Testis (tissue), 2 donors: Measurements from ENCODE around the gene ANKRD33B.

Experiments used
- POLR2A ChIP-seq: fragments of 450-650 bp; IDR thresholded peaks from one replicate; pipeline ENCODE4 v1.6.1; 2017; ENCODE audit warnings: antibody characterized with exemption, mild to moderate bottlenecking, moderate library complexity
- TF ChIP-seq, protein P1 (sequence below), 3 experiments: fragments of 450-650 bp in 2 of 3; fragments of 200-600 bp in 1 of 3; sonication (generic) in 1 of 3; IDR thresholded peaks; one replicate each; pipeline ENCODE4 v1.5.1; 2016 to 2019; ENCODE audit warnings: antibody characterized with exemption in 3 of 3, mild to moderate bottlenecking in 2 of 3, moderate library complexity in 1 of 3

DNA sequence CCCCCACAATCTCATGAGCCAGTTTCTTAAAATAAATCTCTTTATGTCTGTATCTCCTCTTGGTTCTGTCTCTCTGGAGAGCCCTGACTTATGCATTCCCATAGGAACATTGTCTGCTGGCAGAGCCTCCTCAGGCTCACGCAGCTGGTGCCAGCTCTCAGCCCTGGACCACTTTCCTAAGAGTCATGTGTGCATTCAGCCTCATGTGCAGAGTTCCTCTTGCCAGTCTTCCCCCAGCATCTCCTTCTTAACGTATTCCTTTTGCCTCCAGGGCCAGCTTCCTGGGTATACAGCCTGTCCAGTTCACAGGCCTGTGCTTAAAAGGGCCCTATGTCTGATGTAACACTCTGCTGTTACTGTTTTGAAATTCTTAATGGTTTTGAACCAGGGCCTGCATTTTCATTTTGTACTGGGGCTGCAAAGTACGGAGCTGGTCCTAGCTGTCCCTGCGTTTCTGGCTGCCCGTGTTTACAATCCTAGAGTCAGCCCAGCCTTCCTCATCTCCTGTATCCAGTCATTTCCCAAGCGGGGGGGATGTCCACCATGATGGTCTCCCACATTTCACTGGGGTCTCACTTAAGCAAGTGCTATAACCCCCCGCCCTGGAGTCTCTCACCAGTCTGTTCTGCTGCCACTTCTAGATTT lies 18.1 kb downstream of the ANKRD33B start:
- TF ChIP-seq, protein P1, sequence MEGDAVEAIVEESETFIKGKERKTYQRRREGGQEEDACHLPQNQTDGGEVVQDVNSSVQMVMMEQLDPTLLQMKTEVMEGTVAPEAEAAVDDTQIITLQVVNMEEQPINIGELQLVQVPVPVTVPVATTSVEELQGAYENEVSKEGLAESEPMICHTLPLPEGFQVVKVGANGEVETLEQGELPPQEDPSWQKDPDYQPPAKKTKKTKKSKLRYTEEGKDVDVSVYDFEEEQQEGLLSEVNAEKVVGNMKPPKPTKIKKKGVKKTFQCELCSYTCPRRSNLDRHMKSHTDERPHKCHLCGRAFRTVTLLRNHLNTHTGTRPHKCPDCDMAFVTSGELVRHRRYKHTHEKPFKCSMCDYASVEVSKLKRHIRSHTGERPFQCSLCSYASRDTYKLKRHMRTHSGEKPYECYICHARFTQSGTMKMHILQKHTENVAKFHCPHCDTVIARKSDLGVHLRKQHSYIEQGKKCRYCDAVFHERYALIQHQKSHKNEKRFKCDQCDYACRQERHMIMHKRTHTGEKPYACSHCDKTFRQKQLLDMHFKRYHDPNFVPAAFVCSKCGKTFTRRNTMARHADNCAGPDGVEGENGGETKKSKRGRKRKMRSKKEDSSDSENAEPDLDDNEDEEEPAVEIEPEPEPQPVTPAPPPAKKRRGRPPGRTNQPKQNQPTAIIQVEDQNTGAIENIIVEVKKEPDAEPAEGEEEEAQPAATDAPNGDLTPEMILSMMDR (IDR thresholded peaks at IDR 0.05): no peak
- no peak for TF ChIP-seq POLR2A
